ENCODE measurements around the gene PLA2G10.
"Not testable (repeated sequence)": the region's sequence is repeated elsewhere in the genome, so short reads cannot be mapped to it uniquely, and the experiment has no call there.

PLA2G10 gene

GRCh38 chr16:14640538-14640937 lies 53.6 kb downstream of the PLA2G10 start:
- H3K27ac ChIP-seq, result no peak overlapping the region
- no peak for TF ChIP-seq CTCF (conservative IDR thresholded peaks at IDR 0.05)
- no peak for TF ChIP-seq ZFX (IDR thresholded peaks at IDR 0.05)

DNA sequence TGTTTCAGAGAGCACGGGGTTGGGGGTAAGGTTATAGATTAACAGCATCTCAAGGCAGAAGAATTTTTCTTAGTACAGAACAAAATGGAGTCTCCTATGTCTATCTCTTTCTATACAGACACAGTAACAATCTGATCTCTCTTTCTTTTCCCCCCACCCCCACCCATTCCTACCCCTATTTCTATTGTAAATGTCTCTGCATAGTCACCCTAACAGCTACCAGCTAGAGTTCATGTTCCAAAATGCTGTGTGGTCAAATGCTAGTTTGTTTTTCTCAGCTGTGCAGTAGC lies 57.2 kb downstream of the PLA2G10 start:
- not testable (repeated sequence) for H3K27ac ChIP-seq

GRCh38 chr16:14636179-14636950 lies 57.7 kb downstream of the PLA2G10 start:
- H3K27ac ChIP-seq, result not testable (repeated sequence)

GRCh38 chr16:14635395-14636165 lies 58.5 kb downstream of the PLA2G10 start:
- no peak overlapping the region for H3K27ac ChIP-seq
- TF ChIP-seq ZFX (IDR thresholded peaks at IDR 0.05) (no peak), CTCF (conservative IDR thresholded peaks at IDR 0.05) (no peak)

DNA sequence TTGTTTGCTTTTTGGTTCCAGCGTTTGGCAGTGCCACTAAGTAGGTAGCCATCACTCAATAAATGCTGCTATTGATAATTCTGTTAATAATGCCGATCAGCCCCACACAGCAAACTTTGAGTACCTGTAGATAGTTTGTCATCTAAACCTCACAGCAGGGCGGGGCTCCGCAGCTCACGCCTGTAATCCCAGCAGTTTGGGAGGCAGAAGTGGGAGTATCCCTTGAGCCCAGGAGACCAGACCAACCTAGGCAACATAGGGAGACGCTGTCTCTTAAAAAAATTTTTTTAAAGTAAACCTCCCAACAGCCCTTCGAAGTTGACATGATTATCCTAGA lies 59.8 kb downstream of the PLA2G10 start:
- no peak overlapping the region; the same call in 1 of the 2 replicates for H3K27ac ChIP-seq
- TF ChIP-seq ZFX (IDR thresholded peaks at IDR 0.05) (no peak), CTCF (conservative IDR thresholded peaks at IDR 0.05) (no peak)

DNA sequence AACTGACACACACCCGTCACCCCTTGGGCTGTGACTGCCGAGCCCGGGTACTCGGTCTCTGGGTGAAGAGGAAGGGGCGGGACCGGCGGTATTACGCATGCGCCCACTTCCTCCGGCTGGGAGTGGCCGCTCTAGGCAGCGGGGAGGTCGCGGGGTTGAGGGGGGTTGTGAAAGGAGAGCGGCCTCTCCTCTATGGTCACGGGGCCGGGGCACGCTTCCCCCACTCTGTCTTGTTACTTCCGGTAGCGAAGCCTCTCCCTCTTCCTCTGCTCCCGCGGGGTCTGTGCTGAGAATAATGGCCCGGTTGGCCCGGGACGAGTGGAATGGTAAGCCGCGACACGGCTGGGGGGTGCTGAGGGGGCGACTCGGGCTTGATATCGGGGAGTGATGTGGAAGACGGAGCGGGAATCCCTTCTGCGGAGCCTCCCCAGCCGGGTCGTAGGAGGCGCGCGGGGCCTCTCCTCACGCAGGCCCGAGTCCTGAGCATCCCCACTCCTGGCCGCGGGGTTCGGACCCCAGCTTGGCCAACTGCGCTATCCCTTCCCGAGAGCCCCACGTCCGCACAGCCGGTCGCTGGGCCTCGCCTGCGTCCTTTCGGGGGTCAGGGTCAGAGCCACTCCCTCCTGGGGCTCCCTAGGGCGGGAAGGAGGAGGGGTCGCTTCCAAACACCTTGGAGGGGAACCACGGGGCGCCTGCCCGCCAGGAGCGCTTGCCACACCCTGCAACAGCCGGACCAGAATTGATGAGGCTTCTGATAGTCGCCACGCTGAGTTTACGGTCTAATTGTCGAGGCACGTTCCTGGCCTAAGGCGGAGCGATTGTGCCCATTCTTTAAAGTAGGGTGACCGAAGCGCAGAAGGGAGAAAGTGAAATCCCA lies 61.2 kb downstream of the PLA2G10 start, which contains the start of gene BFAR:
TSS of gene BFAR (plus strand) at position 259 of the 877 bp plus-strand sequence. CDS start 11,396 bp downstream, outside the sequence.
- peak within 1 kb of the TSS; percentile 86 for H3K27ac ChIP-seq
- peak; percentile 78 for TF ChIP-seq ZFX (IDR thresholded peaks at IDR 0.05)
- no peak for TF ChIP-seq CTCF (conservative IDR thresholded peaks at IDR 0.05)

DNA sequence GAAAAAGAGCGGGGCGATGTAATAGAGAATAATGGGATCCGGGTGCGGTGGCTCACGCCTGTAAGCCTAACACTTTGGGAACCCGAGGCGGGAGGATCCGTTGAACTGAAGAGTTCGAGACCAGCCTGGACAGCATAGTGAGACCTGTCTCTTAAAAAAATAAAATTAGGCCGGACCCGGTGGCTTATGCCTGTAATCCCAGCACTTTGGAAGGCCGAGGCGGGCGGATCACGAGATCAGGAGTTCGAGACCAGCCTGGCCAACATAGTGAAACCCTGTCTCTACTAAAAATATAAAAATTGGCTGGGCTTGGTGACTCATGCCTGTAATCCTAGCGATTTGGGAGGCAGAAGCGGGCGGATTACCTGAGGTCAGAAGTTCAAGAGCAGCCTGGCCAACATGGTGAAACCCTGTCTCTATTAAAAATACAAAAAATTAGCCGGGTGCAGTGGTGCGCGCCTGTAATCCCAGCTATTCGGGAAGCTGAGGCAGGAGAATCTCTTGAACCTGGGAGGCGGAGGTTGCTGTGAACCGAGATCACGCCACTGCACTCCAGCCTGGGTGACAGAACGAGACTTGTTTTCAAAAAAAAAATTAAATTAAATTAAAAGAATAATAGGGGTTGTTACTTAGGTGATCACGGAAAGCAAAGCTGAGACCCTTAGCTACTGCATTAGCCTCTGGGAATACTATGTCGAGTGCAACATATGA lies 63.3 kb downstream of the PLA2G10 start:
- H3K27ac ChIP-seq, result peak overlapping the region; percentile 92

DNA sequence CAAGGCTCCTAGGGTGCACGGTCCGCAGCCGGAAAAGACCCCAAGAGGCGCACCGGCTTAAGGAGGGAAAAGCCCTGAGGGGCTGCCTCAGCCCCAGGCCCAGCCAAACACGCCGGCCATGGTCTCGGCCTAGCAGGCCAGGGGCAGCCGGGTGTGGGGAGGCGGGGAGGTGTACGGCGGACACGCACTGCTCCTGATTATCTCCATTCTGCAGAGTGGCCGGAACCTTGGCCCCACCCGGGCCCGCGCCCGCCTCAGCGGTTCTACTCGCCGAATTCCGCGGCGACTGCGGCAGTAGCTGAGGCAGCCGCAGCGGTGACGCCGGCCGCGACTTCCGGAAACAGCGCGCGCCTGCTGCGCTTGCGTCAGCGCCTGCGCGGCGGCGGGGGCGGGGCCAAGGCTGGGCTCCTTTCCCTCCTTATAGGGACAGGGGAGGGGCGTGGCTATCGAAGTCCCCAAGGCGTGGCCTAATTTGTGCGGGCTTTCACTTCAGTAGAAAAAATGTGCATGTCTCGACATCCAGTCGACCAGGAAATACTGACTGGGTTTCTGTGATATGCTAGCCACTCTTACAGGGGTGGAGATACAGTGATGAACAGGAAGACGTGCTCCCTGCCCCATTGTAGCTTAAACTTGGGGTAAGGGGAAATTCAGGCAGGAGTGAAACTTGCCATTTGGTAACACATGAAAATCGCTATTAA lies 64.0 kb downstream of the PLA2G10 start, which contains the start of gene PARN:
TSS of gene PARN (minus strand) at position 342 of the 701 bp plus-strand sequence. CDS start at position 207, 135 bp downstream.
- no peak for TF ChIP-seq CTCF (conservative IDR thresholded peaks at IDR 0.05)
- peak; percentile 93 for TF ChIP-seq ZFX (IDR thresholded peaks at IDR 0.05)
- H3K27ac ChIP-seq, result peak within 1 kb of the TSS; percentile 92

Data from C4-2B (cell line).